Spleen (tissue), 7 donors: ENCODE measurements around the gene NDUFA13.

Source experiments
- POLR2A ChIP-seq, 3 donors: fragments of 450-650 bp; IDR thresholded peaks; one replicate each; pipeline ENCODE4 v1.5.1; 2017; ENCODE audit warnings: antibody characterized with exemption in 3 of 3, mild to moderate bottlenecking in 1 of 3
- POLR2AphosphoS5 ChIP-seq, 3 donors: sonication (generic); formaldehyde crosslinking; IDR thresholded peaks; one replicate each; pipeline ENCODE4 v1.5.1; 2017; ENCODE audit warnings: antibody characterized with exemption in 3 of 3
- TF ChIP-seq, protein P1 (sequence below), 11 experiments: fragments of 200-600 bp in 7 of 11; fragments of 450-650 bp in 4 of 11; sonication (generic) in 4 of 11; IDR thresholded peaks in 8 of 11; conservative IDR thresholded peaks in 3 of 11; 1 replicate in 7 of 11; 2 replicates in 4 of 11; pipeline versions ENCODE4 v1.4.0 to v1.8.0; 2016 to 2021; ENCODE audit warnings: antibody characterized with exemption in 11 of 11, inconsistent platforms in 4 of 11, mild to moderate bottlenecking in 1 of 11
- donor health status: DM: no; HTN: no; CAD: no; lungs with moderate emphysema.
- donor health status: DM: no; HTN: no; CAD: no.
- donor health status: DM: no; HTN: no; CAD: no.

DNA sequence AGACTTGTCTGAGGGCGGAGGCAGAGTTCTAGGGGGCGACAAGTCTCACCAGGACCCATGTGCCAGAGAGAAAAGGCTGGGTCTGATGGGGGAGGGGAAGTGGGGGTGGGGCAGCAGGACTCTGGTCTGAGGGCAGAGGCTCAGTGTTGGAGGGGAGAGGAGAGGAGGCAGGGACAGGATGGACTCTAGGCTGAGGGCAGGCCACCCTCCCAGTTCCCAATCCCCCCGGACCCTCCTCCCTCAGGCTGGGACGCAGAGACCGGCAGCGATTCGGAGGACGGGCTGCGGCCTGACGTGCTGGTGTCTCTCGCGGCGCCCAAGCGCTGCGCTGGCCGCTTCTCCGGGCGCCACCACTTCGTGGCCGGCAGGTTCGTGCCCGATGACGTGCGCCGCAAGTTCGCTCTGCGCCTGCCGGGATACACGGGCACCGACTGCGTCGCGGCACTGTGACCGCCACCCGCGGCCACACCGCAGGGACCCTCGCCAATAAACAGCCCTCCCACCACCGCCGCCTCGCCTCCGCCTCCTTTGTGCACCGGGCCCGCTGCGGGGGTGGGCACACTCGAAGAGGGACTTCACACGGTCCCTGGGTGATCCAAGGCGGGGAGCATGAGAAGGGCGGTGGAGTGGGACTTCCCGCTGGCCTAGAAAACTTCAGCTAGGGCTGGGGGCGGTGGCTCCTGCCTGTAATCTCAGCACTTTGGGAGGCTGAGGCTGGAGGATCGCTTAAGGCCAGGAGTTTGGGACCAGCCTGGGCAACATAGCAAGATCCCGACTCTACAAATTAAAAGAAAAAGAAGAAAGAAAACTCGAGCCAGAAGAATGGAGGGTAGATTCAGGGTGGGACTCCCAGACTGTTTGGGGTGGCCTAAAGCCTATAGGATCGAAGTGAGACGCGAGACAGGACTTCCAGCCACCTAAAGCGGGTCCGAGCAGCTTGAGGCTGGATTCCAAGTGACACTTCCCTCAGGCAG lies 21.3 kb downstream of the NDUFA13 start:
- TF ChIP-seq, protein P1, sequence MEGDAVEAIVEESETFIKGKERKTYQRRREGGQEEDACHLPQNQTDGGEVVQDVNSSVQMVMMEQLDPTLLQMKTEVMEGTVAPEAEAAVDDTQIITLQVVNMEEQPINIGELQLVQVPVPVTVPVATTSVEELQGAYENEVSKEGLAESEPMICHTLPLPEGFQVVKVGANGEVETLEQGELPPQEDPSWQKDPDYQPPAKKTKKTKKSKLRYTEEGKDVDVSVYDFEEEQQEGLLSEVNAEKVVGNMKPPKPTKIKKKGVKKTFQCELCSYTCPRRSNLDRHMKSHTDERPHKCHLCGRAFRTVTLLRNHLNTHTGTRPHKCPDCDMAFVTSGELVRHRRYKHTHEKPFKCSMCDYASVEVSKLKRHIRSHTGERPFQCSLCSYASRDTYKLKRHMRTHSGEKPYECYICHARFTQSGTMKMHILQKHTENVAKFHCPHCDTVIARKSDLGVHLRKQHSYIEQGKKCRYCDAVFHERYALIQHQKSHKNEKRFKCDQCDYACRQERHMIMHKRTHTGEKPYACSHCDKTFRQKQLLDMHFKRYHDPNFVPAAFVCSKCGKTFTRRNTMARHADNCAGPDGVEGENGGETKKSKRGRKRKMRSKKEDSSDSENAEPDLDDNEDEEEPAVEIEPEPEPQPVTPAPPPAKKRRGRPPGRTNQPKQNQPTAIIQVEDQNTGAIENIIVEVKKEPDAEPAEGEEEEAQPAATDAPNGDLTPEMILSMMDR (IDR thresholded peaks at IDR 0.05 in 8 of 11, conservative IDR thresholded peaks at IDR 0.05 in 3 of 11), result no peak
- TF ChIP-seq POLR2A (IDR thresholded peaks at IDR 0.05) (no peak), POLR2AphosphoS5 (IDR thresholded peaks at IDR 0.05) (peak in 2 of 3 donors; percentile 26 to 27)
